Sigmoid colon (tissue), 7 donors: ENCODE data around the gene RER1. TPM values are rescaled to one million over a fixed set of nuclear protein-coding genes. Genes with fewer than 3 reads are reported as not detected.
A peak's percentile ranks its signal among the peaks of the same experiment; 100 is the strongest.

ENCODE experiments used
- DNase-seq: peaks from one replicate; pipeline ENCODE4 v3.0.0-alpha.2; 2019
- H3K27ac ChIP-seq, 4 donors: fragments of 200-600 bp; sonication (generic); one replicate each; pipeline ENCODE4 v1.5.1; 2016 to 2019; ENCODE audit warnings: mild to moderate bottlenecking in 1 of 4
- H3K27me3 ChIP-seq, 3 donors: fragments of 200-600 bp; sonication (generic); one replicate each; pipeline ENCODE4 v1.5.1; 2019; ENCODE audit warnings: mild to moderate bottlenecking in 1 of 3
- H3K36me3 ChIP-seq, 4 donors: fragments of 200-600 bp; sonication (generic); one replicate each; pipeline ENCODE4 v1.5.1; 2016 to 2019
- H3K4me1 ChIP-seq, 4 donors: fragments of 200-600 bp; sonication (generic); one replicate each; pipeline ENCODE4 v1.5.1; 2017 to 2019
- H3K4me3 ChIP-seq, 4 donors: fragments of 200-600 bp; sonication (generic); one replicate each; pipeline ENCODE4 v1.5.1; 2017 to 2019; ENCODE audit warnings: mild to moderate bottlenecking in 2 of 4, moderate library complexity in 1 of 4
- H3K9me3 ChIP-seq, 4 donors: fragments of 200-600 bp in 3 of 4; sonication (generic) in 3 of 4; one replicate each; pipeline versions ENCODE4 v1.5.1 to v1.6.1; 2013 to 2019
- EP300 ChIP-seq, 4 donors: sonication (generic); formaldehyde crosslinking; IDR thresholded peaks; one replicate each; pipeline ENCODE4 v1.6.1; 2017; ENCODE audit warnings: antibody characterized with exemption in 4 of 4
- POLR2A ChIP-seq, 2 donors: fragments of 450-650 bp; IDR thresholded peaks; one replicate each; pipeline ENCODE4 v1.6.1; 2016; ENCODE audit warnings: antibody characterized with exemption in 2 of 2, mild to moderate bottlenecking in 2 of 2, moderate library complexity in 2 of 2
- POLR2AphosphoS5 ChIP-seq, 4 donors: sonication (generic); formaldehyde crosslinking; IDR thresholded peaks; one replicate each; pipeline ENCODE4 v1.6.1; 2017; ENCODE audit warnings: antibody characterized with exemption in 4 of 4
- WGBS, 2 donors: extraction: QIAGEN DNeasy Blood & Tissue Kit; methylation state at CpG; one replicate each; pipeline ENCODE4 v1.1.7; 2013; 5-methylcytosine and 5-hydroxymethylcytosine counted together
- intact Hi-C: fragments of 100-400 bp; cut with DNase I; formaldehyde crosslinking; loops from one replicate; pipeline ENCODE4 v1.15.1; 2023
- polyA plus RNA-seq, 3 donors: library from polyadenylated mRNA; stranded (reverse); fragments of 200-250 nt; gene quantifications; one replicate each; pipeline ENCODE4 v1.2.3, GENCODE V29; 2013
- total RNA-seq, 4 donors: library from RNA; depleted of rRNA; stranded (reverse); fragments of >200 nt; gene quantifications; one replicate each; pipeline ENCODE4 v1.1.0, GENCODE V29; 2016
- TF ChIP-seq, protein P1 (sequence below), 4 experiments: fragments of 450-650 bp in 3 of 4; fragments of 200-600 bp in 1 of 4; IDR thresholded peaks; one replicate each; pipeline ENCODE4 v1.5.1; 2016 to 2019; ENCODE audit warnings: antibody characterized with exemption in 4 of 4, mild to moderate bottlenecking in 3 of 4, moderate library complexity in 2 of 4
- donor health status: healthy with polysubstance abuse.
- donor health status: Bipolar disorder and iron deficiency.
- donor health status: healthy.

Gene RER1
- total and polyA plus RNA-seq, 7 donors, result 40.8 to 113 (median 51.7) TPM

DNA sequence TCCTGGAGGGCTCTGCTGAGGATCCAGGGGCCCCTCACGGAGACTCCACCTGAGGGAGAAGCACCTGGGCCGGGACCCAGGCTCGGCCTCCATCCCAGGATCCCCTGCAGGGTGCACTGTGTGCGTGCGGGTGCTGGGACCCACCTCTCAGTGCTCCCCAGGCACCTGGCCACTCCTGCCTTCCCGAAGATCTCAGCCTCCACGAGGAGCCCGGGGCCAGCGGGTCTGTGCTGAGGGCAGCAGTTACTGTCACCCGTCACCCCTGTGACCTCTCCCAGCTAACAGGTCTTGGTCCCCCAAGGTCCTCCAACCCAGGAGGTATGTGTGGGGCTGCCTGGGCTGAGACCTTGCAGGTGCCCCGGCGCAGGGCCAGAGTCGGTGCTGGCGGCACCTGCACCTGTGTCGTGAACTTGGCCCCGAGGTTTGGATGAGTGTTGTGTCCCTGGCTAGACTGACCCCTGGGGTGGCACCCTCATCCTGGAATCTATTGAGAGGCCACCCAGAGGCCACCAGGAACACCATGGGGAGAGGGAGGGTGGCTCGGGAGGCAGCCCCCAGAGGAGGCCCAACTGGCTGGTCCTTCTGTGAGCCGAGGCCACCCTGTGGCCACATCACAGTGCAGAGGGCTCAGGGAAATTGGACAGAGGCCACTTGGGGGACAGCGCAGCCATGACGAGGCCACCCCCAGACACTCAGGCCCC is 17.9 kb upstream of the RER1 start:
- intact Hi-C loops, result no loop called here
- no peaks in the 10 kb centered on the region for H3K27me3 ChIP-seq
- H3K27ac ChIP-seq, result no peak overlapping the region
- DNase-seq, result peak; percentile 63
- H3K9me3 ChIP-seq, result no peaks in the 10 kb centered on the region
- no peaks in the 10 kb centered on the region for H3K4me1 ChIP-seq
- TF ChIP-seq, protein P1, sequence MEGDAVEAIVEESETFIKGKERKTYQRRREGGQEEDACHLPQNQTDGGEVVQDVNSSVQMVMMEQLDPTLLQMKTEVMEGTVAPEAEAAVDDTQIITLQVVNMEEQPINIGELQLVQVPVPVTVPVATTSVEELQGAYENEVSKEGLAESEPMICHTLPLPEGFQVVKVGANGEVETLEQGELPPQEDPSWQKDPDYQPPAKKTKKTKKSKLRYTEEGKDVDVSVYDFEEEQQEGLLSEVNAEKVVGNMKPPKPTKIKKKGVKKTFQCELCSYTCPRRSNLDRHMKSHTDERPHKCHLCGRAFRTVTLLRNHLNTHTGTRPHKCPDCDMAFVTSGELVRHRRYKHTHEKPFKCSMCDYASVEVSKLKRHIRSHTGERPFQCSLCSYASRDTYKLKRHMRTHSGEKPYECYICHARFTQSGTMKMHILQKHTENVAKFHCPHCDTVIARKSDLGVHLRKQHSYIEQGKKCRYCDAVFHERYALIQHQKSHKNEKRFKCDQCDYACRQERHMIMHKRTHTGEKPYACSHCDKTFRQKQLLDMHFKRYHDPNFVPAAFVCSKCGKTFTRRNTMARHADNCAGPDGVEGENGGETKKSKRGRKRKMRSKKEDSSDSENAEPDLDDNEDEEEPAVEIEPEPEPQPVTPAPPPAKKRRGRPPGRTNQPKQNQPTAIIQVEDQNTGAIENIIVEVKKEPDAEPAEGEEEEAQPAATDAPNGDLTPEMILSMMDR (IDR thresholded peaks at IDR 0.05), result no peak
- TF ChIP-seq EP300 (IDR thresholded peaks at IDR 0.05) (no peak), POLR2AphosphoS5 (IDR thresholded peaks at IDR 0.05) (no peak), POLR2A (IDR thresholded peaks at IDR 0.05) (no peak)
- 91 to 92% methylated on average over 20 of the region's 20 CpGs for WGBS, 2 donors
- H3K36me3 ChIP-seq, result peaks cover 0 to 33% (median 2%) of the 10 kb centered on the region in 4 donors
- H3K4me3 ChIP-seq, result no peak overlapping the region

DNA sequence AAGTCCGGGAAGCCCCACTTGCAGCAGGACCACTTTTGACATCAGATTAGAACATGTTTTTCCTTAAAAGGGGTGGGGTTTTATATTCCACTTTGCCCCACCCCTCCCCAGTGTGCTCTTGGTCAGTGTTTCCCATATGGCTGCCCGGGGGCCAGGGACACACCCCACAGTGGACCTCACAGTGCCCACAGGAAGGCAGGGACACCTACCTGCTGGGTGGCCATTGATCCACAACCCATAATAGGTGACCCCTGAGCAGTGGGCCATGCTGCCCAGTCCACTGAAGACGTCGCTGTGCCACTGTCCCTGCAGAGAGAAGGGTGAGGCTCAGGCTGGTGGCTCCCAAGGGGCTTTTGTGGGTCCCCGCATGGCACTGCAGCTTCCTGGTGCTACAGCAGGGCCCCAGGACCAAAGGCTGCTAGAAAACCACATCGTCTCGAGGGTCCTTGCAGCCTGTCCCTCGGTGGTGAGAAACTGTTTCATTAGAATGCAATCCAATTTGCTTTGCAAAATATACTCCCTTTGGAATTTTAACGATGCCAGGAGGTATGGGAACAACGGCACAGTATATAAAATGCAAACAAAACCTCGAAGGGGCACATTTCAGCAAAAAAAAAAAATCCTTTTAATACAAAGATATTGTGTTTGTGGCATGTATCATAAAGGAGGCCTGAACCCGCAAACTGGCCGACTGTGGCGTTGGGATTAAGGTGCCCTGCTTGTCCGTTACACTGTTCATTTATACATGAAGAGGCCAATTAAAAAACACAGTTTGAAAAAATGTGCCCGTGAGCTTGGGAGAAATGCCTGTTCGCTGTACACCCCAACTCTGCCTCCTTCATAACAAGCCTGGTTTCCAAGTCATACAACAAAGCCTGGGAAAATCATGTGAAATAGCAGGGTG is 17.1 kb upstream of the RER1 start:
- Histone ChIP-seq H3K27me3 (no peaks in the 10 kb centered on the region), H3K4me3 (no peak overlapping the region), H3K4me1 (no peaks in the 10 kb centered on the region), H3K36me3 (peaks cover 0 to 29% (median 2%) of the 10 kb centered on the region in 4 donors), H3K9me3 (no peaks in the 10 kb centered on the region), H3K27ac (no peak overlapping the region)
- peak; percentile 53 for DNase-seq
- no peak for TF ChIP-seq POLR2AphosphoS5 (IDR thresholded peaks at IDR 0.05)
- TF ChIP-seq, protein P1 (IDR thresholded peaks at IDR 0.05), result no peak
- no peak for TF ChIP-seq POLR2A (IDR thresholded peaks at IDR 0.05)
- TF ChIP-seq EP300 (IDR thresholded peaks at IDR 0.05), result no peak
- 75 to 77% methylated on average over 17 of the region's 17 CpGs for WGBS, 2 donors
- intact Hi-C loops, result loop anchor here (5.0 kb wide), 1 partner anchor 42 kb away; no protein-coding TSS in a partner anchor

DNA sequence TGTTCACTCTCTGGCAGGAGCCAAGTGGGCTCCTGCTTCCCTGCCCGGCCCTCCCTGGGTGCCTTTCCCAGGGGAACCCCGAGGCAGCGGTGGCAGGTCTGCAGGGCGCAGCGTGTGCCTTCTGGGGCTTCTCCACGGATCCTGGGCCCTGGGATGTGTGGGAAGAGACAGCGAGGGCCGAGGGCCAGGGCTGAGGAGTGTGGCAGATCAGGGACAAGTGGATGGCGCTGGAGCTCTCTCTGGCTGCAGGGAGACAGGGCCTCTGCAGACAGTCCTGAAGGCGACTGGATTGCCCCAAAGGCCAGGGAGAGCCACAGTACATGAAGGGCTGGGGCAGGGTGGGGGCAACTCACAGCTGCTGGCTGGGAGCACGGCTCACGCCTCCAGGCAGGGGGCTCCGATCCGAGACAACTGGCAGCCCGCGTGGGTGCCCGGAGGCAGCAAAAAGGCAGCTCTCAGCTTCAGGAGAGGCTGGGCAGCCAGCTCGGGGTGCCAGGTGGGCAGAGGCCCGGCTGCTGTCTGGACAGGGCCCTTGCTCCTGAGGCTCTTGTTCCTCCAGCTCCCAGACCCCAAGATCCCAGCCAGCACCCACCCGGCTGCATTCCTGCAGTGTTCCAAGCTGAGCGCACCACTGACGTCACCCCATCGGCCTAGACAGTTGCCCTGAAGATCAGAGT is 16.3 kb upstream of the RER1 start:
- DNase-seq, result no peak
- TF ChIP-seq EP300 (IDR thresholded peaks at IDR 0.05) (no peak), POLR2A (IDR thresholded peaks at IDR 0.05) (no peak), POLR2AphosphoS5 (IDR thresholded peaks at IDR 0.05) (no peak)
- TF ChIP-seq, protein P1 (IDR thresholded peaks at IDR 0.05), result no peak
- no peaks in the 10 kb centered on the region for H3K9me3 ChIP-seq
- H3K4me1 ChIP-seq, result no peaks in the 10 kb centered on the region
- no peak overlapping the region for H3K27ac ChIP-seq
- intact Hi-C loops, result loop anchor here (5.0 kb wide), 1 partner anchor 43 kb away; no protein-coding TSS in a partner anchor
- H3K4me3 ChIP-seq, result no peak overlapping the region
- H3K36me3 ChIP-seq, result peaks cover 0 to 26% (median 2%) of the 10 kb centered on the region in 4 donors
- 82 to 88% methylated on average over 23 of the region's 23 CpGs for WGBS, 2 donors
- H3K27me3 ChIP-seq, result no peaks in the 10 kb centered on the region

DNA sequence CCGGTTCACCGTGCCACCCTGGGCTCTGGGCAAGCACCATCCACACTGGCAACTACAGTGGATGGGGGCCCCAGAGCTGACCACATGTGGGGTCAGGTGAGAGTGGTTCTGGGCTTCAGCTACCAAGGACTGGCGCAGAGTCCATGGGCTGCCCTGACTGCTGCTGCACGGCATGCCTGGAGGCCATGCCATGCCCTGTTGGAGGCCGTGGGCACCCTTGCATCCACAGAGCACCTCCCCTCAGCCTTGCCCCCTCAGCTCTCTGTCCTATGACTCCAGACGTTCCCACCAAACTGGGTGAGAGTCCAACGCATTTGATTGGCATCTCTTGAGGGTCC is 15.7 kb upstream of the RER1 start:
- TF ChIP-seq POLR2A (IDR thresholded peaks at IDR 0.05) (no peak), POLR2AphosphoS5 (IDR thresholded peaks at IDR 0.05) (no peak), EP300 (IDR thresholded peaks at IDR 0.05) (no peak)
- TF ChIP-seq, protein P1 (IDR thresholded peaks at IDR 0.05), result no peak
- WGBS, 2 donors, result 84 to 90% methylated on average over 7 of the region's 7 CpGs

More for the DNA sequence above, 15.7 kb upstream of the RER1 start:
- Histone ChIP-seq H3K4me1 (peaks cover 0 to 1% (median 0%) of the 10 kb centered on the region in 4 donors), H3K9me3 (no peaks in the 10 kb centered on the region), H3K27me3 (no peaks in the 10 kb centered on the region), H3K27ac (no peak overlapping the region), H3K4me3 (no peak overlapping the region), H3K36me3 (peaks cover 0 to 22% (median 2%) of the 10 kb centered on the region in 4 donors)
- intact Hi-C loops, result loop anchor here (5.0 kb wide), 1 partner anchor 44 kb away; no protein-coding TSS in a partner anchor
- DNase-seq, result peak; percentile 50
